UCSD-AML1 (cell line): Measurements from ENCODE around the gene JPH4.

Experiments used
- DNase-seq: peaks from one replicate; lab custom pipeline; 2025; ENCODE audit not compliant: unreplicated experiment; lab: John Stamatoyannopoulos, UW

Gene JPH4

DNA sequence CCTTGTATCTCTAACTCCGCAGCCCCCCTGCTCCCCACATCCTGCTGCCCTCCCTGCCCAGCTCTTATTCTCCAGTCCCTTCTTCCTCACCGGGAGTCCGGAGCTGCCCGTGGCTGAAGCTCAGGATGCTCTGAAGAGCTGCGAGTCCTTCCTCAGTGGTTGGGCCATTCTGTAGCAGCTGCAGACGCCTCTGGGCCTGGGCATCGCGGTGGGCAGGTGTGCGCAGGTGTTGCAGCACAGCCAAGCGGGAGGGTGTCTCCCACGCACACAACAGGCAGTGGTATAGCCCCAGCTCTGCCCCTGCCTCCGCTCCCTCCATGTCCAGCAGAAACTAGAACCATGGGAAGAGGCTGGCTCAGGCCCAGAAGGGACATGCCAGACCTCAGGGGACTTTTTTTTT lies 47.2 kb downstream of the JPH4 start:
- no peak for DNase-seq

DNA sequence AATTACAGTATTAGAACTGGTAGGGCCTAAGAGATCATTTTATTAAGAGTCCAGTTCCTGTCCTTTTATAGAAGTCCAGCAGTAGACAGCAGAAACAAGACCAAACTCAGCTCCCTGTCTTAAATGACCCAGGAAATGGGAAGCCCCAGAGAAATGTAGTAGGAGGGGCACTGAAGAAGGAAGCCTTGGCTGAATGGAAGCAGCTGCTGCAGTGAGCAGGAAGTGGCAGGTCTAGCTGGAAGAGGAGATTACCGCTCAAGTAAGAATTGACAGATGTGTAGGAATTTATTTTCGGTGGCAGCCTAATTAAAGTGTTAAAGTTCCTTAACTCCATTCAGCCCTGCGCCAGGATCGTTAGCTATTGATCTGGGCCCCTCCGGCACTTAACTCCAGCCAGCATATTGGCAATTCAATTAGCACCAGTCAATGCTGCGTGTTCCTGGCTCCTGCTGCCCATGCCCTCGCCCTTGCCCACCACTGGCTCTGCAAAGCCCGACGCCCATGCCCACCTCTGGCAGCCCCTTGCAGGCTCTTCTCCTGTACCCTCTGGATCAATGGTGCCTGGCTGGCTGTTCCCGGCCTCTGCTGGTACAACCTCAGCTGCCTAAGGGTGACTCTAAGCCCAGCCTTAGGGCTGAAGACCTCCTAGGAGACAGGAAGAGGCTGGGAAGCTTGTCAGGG lies 48.1 kb downstream of the JPH4 start:
- DNase-seq: peak; percentile 42

DNA sequence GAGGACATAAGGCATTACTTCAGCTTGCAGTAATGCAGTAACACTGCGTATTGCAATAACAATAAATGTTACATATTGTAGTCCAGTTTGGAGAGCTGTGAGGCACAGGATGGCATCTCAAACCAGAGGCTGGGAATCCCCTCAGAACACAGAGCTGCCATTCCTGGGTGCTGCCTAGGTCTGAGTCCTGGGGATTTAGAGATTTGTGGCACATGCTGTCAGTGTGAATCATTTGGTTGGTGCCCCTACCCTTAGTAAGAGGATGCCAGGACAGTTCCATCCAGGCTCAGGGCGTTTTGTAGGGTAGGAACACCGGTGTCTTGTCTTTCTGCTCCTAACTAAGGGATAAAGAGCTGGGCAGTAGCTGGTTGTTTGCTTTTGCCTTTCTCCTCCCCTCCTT lies 49.6 kb downstream of the JPH4 start:
- DNase-seq: no peak

DNA sequence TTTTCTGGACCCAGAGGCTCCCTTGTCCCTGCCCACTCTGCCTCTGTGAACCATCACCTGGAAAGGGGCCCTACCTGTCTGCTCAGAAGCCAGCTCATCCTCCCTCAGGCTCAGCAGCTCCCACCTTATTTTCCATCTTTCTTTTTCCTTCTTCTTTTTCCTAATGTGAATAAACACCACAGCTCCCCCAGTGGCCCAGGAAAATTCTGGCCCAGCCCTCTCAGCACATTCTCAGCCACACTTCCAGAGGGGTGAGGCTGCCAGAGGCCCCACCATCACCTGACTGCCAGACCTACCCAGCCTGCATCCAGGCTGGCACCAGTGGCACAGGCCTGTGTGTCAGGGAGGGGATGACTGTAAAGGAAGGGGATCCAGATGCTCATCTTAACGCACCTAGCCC lies 50.0 kb downstream of the JPH4 start:
- no peak for DNase-seq

DNA sequence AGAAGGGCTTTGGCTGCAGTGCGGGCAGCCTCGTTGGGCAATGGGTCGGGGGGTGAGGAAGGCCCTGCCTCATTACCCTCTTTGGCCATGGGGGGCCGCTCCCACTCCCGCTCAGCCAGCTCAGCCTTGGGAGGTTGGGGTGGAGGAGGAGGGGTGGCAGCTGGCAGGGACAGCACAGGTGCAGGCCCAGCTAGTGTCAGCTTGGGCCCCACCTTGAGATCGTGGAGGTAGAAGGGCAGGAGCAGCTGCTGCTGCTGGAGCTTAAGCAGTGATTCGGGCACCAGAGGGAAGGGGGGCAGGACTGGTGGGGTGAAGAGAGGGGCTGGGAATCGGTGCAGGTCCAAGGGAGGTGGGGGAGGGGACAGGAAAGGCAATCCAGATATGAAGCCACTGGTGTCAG lies 53.0 kb downstream of the JPH4 start:
- DNase-seq: no peak

DNA sequence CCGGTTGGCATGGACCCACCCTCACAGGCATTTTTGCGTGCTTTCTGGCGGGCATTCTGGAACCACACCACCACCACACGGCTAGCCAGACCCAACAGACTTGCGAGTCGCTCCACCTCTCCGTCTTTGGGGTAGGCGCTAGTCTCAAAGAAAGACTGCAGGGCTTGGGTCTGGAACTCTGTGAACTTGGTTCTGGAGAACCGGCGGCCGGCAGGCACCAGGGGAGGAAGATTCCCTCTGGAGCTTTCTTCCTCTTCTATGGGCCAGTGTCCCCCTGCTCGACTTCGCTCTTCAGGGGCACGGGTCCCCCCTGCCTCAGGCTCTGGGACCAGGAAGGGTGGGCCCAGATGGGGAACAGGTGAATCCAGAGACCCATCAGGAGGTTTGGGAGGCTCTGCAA lies 53.6 kb downstream of the JPH4 start:
- no peak for DNase-seq

DNA sequence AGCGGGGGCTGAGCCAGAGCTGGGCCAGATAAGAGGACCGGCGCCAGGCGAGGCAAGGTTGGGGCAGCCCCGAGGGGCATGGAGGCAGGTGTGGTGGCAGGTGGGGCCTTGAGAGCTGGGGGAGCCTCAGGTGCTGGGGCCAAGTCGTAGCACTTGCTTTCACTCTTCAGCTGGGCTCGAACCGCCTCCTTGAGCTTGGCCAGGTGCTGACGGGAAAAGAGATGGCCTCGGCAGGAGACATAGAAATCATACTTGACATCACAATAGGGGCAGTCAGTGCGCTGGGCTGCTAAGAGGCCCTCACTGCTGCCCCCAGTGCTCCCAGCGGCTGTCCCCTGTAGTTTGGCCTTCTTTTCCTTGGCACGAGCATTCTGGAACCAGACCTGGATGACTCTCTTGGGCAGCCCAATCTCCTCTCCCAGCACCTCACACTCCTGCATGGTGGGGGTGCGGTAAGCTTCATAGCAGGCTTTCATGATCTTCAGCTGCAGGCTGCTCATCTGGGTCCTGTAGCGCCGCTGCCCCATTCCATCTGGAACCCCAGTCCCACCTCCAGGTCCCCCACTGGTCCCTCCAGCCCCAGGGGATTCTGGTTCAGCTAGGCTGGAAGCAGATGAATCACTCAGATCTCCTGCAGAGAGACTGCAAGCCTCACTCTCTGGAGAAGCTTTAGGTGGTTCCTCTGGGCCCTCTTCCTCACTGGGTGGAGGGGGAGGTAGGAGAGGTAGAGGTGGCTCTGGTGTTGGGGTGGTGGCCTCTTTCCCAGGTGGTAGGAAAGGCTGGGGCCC lies 55.2 kb downstream of the JPH4 start:
- DNase-seq: no peak

DNA sequence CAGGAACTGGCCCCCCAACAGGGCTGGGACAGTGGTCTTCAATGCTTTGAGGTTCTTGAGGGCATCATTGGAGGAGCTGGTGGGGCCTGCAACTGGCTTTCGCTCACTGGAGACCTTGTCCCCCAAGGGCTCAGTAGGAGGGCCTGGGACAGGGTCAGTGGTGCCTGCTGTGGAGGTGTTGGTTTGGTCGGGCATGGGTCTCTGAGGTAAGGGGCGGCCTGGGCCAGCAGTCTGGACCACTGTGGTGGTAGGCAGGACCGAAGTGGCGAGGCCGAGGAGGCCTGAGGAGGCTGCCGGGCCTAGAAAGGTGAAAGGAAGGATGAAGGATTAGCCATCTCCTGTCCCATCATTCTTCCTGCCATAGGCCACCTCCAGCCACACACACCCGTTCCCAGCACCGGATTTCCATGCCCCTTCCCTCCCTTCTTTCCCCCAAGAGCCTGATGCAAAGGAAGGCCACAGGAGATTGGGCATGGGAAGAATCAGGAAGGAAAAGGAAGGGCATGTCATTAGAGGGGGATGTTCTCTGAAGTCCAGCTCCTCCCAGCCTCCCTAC lies 55.9 kb downstream of the JPH4 start:
- no peak for DNase-seq

DNA sequence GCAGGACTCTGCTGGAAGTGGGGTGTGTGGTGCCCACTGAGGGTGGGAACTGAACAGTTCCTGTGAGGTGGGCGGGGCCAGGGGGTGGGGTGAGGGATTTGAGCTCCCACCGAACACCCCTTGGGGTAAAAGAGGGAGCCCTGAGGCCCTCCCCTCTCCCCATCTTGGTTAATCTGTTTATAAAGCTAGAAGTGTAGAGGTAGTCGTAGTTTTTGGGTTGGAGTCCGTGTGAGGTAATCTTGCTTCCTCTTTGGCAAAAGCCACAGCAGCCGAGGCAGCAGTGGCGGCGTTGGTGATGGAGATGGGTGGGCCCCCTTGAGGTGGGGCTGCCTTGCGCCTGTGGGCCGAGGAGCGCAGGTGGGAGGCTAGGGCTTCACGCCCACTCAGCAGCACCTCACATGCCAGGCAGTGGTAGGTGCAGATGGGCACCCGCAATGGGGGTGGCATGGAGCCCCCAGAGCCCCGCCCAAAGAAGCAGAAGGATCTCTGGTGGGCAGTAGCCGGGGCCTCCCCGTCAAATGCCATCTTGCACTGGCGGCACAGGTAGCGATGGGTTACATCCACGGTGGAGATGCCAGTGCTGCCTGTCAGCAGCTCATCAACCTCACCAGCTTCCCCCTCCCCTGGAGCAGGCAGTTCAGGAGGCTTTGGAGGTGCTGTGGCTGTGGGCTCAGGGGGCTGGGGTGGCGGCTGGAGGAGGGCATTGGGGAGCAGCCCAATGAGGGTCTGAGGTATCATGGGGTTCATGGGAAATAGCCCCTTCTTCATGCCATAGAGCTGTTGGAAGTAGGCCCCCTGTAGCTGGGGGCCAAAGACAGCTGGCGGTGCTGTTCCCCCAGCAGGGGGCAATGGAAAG lies 56.6 kb downstream of the JPH4 start:
- no peak for DNase-seq

DNA sequence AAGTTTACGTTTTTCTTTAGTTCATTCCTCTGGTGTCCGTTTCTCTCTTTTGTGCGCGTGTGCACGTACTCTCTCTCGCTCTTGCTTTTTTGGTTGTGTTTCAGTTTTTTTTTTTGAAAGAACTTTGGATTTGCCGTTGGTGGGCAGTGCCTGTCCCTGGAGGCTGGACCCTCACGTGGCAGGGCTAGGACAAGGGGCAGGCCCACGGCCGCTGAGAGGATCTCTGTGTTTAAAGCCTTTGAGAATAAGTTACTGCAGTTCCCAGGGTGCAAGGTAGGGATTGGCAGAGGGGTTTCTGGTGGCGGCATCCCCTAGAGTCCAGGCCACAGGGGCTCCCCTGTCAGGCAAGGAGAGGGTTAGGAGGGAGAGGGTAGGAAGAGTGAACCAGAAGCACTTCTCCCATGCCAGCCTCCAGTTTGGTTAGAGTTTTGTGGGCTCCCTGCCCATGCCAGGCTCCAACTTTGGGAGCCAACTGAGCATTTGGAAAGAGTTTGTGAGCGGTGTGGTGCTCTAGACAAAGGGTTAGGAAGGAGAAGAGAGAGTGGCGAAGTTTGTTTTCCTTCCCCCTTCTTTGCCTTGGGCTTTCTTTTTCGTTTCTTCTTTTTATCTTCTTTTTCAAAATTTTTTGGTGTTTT lies 57.6 kb downstream of the JPH4 start:
- no peak for DNase-seq

DNA sequence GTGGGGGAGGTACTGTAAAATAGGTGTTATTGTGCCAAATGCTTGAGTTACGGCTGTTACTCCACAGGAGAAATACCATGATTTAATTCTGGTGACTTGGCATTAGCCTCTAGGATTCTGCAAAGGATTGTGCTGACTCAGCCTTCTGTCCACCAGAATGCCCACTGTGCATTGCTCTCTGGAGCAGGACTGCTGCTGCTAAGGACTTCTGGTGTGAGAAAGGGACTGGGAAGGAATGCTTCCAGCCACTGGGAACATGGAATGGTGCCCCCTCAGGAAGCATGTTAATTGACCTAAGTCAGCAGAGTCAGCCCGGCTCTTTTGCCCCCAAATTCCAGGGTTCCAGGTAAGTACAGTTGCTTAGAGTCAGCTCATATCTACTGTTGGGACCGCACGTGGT lies 59.9 kb downstream of the JPH4 start:
- no peak for DNase-seq
